Measurements from ENCODE around the gene MRPL9.
A peak's percentile ranks its signal among the peaks of the same experiment; 100 is the strongest.

MRPL9 gene

GRCh38 chr1:151729157-151729965, 33.9 kb downstream of the MRPL9 start:
- no peak for DNase-seq

- no peak for DNase-seq
These were observed 34.9 kb downstream of the MRPL9 start for GRCh38 chr1:151728151-151729054.

DNA sequence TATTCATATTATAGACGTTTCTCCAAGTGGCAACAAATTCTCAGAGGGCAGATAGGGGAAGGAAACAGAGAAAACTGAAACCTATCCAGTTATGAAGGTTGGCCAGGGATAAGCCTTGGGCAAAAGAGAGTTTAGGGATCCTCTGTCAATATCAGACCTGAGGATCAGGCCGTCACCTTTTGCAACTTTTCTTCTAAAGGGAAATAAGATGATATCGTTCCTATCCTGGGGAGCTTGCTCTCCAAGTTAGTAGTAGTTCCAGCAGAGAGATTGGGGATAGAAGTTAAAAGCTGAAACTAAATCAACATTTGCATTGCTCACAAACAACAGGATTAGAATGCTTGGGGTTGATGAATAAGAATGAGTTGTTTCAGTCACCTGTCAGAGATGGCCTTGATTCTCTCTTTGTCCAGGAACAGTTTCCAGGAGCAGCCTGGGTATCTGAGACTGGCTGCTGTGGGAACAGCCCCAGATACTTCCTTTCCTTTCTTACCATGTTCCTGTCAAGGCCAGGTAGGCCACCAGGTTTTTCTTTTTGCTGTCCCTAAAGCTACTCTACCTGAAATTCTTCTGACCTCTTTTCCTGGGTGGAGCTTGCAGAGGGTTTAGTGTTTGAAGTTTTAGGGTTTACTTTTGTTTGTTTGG, 39.4 kb downstream of the MRPL9 start:
- DNase-seq = no peak

DNA sequence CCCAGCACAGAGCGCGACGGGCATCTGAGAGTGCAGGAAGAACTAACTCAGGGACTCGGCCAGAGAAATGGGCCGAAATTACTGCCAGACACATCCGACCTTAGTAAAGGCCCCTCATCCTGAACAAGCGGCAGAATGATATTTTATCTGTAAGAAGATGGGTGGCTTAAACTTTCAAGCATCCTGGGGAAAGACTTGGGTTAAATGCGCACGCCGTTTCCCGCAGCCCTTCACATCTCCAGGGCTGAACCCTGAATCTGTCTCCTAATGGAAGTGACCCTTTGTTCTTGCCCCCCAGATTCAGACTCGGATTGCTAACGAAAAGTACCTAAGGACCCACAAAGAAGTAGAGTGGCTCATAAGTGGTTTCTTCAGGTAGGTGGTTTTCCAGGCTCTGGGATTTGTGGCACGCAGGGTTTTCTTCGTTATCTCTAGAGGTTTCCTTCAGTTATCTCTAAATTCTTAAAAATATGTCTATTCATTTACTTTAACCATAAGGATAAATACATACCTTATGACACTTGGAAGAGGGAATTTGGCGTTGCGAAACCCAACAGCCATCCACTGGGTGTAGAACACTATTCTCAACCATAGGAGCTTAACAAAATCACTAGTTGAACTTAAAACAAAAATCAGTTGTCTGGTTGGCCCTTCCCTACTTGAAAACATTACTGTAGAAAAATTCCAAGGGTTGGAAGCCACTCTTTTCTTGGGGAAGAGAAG, 41.3 kb downstream of the MRPL9 start:
- DNase-seq = no peak

GRCh38 chr1:151720974-151721787, 42.1 kb downstream of the MRPL9 start, which contains the start of gene RIIAD1:
TSS of gene RIIAD1 (plus strand) at chr1:151721522. CDS start at chr1:151721537, 15 bp downstream.
- peak in 4 of 5 donors; percentile 20 to 47 (median 33) for DNase-seq

DNA sequence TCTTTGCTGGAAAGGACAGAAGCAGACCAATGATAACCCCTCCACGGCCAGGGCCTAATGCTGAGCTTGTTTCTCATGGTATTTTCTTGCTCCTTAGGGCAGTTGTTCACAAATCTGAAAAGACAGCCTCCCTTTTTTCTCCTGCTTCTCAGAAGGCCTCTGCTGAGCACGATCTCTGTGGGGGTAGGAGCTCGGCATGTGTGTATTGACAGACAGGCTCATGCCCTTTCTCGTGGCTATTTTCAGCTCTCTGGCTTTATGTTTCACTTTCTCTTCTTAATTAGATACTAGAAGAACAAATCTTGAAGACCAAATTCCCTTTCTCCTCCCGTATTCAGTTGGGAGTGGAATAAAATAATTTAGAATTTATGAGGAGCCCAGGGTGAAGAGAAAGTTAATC, 42.7 kb downstream of the MRPL9 start:
- DNase-seq = no peak

GRCh38 chr1:151720125-151720524, 43.2 kb downstream of the MRPL9 start:
- no peak for DNase-seq

- DNase-seq = no peak
These were observed 44.6 kb downstream of the MRPL9 start for GRCh38 chr1:151718666-151719065.

- DNase-seq = no peak
These were observed 45.3 kb downstream of the MRPL9 start for GRCh38 chr1:151718011-151718431.

DNA sequence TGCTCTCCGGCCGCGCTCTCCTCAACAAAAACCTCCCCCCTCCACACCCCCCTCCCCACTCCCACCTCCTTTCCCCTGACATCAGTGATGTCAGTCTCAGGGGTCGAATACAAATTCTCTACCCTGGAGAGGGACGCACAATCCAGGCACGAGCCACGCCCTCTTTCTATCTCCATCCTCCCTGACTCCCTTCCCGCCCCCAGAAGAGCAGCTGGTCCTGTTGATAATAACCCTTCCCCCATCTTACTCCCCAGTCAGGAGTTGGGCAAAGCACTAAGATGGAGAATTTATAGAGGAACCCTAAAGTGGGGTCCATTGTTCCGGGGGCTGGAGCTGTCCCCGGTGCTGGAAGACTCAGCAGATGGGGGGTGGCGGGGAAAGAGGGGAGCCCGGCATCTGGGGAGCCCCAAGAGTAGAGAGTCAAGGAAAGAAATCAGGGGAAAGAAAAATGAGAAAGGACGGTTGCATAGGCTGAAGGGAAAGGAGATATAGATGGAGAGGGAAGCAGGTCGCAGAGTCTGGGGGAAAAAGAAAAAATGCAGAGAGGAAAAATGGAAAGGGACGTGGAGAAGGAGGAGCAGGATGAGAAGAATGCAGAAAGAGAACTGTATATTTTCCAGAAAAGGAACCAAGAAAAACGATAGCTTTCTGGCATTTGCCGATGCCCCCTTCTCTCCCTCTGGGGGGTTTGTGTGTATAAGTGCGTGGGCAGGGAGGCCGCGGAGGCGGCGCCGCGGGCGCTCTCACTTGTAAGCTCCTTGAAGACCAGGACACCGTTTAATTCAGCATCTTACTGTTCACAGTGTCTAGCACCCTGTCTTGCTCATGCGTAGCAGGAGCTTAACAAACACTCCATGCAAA, 46.3 kb downstream of the MRPL9 start, which contains the start of gene CELF3:
Gene CELF3, minus strand, starts transcription at position 33 of the 861 bp plus-strand sequence. CDS start 783 bp downstream, outside the sequence.
- peak in 1 of 5 donors; percentile 14 for DNase-seq

GRCh38 chr1:151716405-151716762, 46.9 kb downstream of the MRPL9 start:
- DNase-seq = no peak

GRCh38 chr1:151715726-151716404, 47.4 kb downstream of the MRPL9 start:
- DNase-seq = no peak

- no peak for DNase-seq
These were observed 48.2 kb downstream of the MRPL9 start for GRCh38 chr1:151714820-151715725.

DNA sequence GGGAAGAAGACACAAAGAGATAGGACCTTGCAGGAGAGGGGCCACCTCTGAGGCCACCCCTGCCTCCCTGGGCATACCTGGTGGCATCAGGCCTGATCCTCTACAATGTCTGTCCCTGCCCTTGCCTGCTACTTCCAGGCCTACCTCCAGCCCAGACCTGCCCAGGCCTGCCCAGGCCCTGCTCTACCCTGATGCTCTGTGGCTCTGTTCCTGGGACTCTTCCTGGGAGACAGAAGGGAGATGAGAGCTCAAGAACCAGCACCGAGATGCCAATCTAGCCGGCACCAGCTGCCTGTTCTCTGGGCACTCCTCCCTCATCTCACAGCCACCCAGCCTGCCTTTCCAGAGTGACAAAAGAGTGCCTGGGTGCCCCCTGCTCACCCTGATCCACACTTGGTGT, 49.4 kb downstream of the MRPL9 start:
- DNase-seq = no peak

- DNase-seq = no peak
These were observed 50.3 kb downstream of the MRPL9 start for GRCh38 chr1:151713044-151713443.

DNA sequence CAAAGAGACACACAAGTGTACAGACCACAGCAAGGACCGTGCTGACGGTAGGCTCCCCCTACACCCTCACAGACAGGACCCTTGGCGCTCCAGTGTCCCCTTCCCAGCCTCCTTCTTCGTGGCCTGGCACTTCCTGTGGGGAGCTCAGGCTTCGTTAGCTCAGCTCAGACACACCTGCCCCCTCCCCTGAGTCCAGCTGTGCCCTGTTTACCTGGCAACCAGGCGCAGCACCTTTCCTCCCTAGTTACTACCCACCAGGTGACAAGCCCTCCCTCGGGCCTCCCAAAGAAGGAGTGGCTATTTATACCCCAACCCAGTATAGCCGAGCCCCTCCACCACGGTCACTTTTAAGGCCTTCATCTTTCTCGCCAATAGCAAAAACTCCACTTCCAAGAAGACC, 51.3 kb downstream of the MRPL9 start:
- no peak for DNase-seq

DNA sequence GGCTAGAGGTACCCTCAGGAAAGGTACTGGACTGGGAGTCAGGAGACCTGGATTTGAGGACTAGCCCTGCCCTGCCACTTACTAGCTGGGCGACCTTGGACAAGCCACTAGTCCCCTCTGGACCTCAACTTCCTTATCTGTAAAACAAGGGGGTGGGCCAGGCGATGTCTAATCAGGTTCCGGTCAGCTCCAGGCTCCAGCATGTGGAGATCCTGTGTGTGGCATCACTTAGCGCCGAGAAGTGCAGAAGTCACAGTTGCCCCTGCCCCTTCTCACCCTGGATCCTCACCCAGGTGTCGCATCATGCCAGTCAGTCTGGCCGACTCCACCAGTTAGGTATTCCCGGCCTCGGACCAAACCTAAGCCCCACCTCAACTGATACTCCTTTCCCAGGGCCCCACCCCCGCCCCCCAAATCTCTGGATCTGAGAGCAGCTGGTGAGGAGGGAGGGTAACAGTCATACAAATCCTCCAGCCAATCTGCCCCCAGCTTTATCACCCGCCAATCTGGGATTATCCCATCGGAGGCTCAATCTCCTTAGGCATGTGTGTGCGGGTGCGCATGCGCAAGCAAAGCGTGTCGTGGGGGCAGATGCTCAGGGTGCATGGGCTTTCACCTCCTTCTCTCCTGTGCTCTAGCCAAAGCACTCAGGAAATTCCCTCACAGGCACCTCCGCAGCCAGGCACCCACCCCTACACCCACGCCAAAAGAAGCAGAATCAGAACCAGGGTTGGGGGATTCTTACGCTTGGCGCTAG, 52.1 kb downstream of the MRPL9 start:
- no peak for DNase-seq

Measured in T-helper 1 cell (primary cell).